Fibroblast of mammary gland (primary cell): ENCODE data around the gene SLC6A3.
A peak's percentile ranks its signal among the peaks of the same experiment; 100 is the strongest.

Source experiments
- DNase-seq: peaks from one replicate; pipeline ENCODE4 v3.0.0-alpha.2; 2010; ENCODE audit warnings: low read depth
- H3K4me3 ChIP-seq: 2 replicates; pipeline ENCODE4 v1.5.1; 2011; ENCODE audit warnings: low read depth, mild to moderate bottlenecking, low read length, moderate library complexity; ENCODE audit not compliant: control insufficient read depth
- CTCF ChIP-seq: conservative IDR thresholded peaks from 2 replicates; pipeline ENCODE4 v1.5.1; 2011; ENCODE audit warnings: low read depth, low read length, inconsistent platforms; ENCODE audit not compliant: control insufficient read depth, insufficient read depth

SLC6A3 gene

DNA sequence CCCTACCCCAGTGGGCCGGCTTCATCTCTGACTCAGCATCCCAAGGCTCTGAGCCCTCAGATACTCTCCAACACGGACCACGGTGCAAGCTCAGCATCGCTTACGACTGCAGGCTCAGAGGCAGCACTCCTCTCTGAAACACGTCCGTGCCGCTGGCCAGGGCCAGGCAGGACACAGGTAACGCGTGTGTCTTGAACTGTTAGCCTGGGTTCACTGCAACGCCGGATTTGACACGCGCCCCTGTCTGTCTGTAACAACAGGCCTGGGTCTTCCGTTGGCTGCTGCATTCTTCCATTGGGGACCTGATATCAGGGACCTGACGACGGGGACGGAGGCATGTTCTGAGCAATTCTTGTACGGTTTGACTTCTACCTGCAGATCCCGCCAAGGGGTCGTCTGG is 6.4 kb downstream of the SLC6A3 start:
- H3K4me3 ChIP-seq: no peak overlapping the region
- no peak for DNase-seq
- TF ChIP-seq CTCF: no peak

- H3K4me3 ChIP-seq: no peak overlapping the region
- no peak for DNase-seq
- TF ChIP-seq CTCF: no peak
Observed at GRCh38 chr5:1437876-1438559, 7.2 kb downstream of the SLC6A3 start.

- no peak for TF ChIP-seq CTCF
- DNase-seq: peak; percentile 51
- no peak overlapping the region for H3K4me3 ChIP-seq
Observed at GRCh38 chr5:1437226-1437829, 7.9 kb downstream of the SLC6A3 start.

GRCh38 chr5:1436681-1437080 is 8.6 kb downstream of the SLC6A3 start:
- no peak overlapping the region for H3K4me3 ChIP-seq
- DNase-seq: no peak

DNA sequence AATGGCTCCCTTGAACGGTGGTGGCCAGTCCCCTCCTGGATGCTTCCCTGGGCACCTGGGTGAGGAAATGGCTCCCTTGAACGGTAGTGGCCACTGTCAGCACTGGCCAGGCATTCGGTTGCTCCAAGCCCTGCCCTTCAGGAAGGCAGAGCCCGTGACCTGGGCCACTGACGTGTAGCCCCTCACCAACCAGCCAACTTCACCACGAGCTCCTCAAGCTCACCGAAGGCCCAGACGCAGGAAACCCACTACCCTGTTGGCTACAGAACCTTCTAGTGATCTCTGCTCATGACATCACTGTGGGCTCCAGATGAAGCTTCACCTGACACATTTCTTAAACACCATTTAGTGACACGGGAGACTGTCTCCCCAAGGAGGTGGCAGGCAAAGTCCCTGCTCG is 9.2 kb downstream of the SLC6A3 start:
- TF ChIP-seq CTCF: no peak
- no peak overlapping the region for H3K4me3 ChIP-seq
- DNase-seq: no peak

More at GRCh38 chr5:1436681-1437080, 8.6 kb downstream of the SLC6A3 start:
- no peak for TF ChIP-seq CTCF

DNA sequence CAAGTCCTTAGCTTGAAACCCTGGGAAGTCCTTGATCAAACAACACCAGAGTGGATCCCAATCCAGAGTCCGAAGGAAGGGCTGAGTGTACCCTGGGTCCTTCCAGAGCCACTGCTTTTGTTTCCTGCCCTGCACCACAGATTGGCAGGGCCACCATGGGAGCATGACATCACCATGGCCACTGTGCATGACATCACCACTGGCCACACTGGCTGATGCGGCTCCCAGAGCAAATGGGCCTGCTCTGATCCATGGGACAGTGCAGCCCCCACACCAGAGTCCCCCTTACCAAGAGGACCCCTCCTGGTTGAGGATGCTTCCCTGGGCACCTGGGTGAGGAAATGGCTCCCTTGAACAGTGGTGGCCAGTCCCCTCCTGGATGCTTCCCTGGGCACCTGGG is 9.9 kb downstream of the SLC6A3 start:
- H3K4me3 ChIP-seq: no peak overlapping the region
- no peak for TF ChIP-seq CTCF
- DNase-seq: no peak
